Neuronal stem cell (in vitro differentiated cells): ENCODE data around the gene KAZN.

Experiments
- DNase-seq: peaks from one replicate; pipeline ENCODE4 v3.0.0-alpha.2; 2013; ENCODE audit warnings: low spot score
- H2AFZ ChIP-seq: one replicate; pipeline ENCODE4 v1.6.1; 2013; ENCODE audit warnings: mild to moderate bottlenecking, low read length, inconsistent platforms
- H2AK5ac ChIP-seq: 2 replicates; pipeline ENCODE4 v1.6.1; 2013; ENCODE audit warnings: low read depth, mild to moderate bottlenecking, inconsistent platforms, low read length, moderate library complexity, mixed read lengths
- H2BK120ac ChIP-seq: 2 replicates; pipeline ENCODE4 v1.6.1; 2013; ENCODE audit warnings: low read depth, mild to moderate bottlenecking, inconsistent platforms, low read length, moderate library complexity, mixed read lengths
- H2BK12ac ChIP-seq: one replicate; pipeline ENCODE4 v1.6.1; 2013; ENCODE audit warnings: low read length, inconsistent platforms
- H2BK15ac ChIP-seq: 2 replicates; pipeline ENCODE4 v1.6.1; 2013; ENCODE audit warnings: mild to moderate bottlenecking, low read length, inconsistent platforms, mixed read lengths
- H2BK5ac ChIP-seq: one replicate; pipeline ENCODE4 v1.6.1; 2013; ENCODE audit warnings: inconsistent platforms, mild to moderate bottlenecking, low read length, moderate library complexity
- H3K14ac ChIP-seq: one replicate; pipeline ENCODE4 v1.6.1; 2013; ENCODE audit warnings: low read length, inconsistent platforms
- H3K18ac ChIP-seq: 2 replicates; pipeline ENCODE4 v1.6.1; 2013; ENCODE audit warnings: low read length, inconsistent platforms
- H3K23ac ChIP-seq: 2 replicates; pipeline ENCODE4 v1.6.1; 2013; ENCODE audit warnings: low read depth, mild to moderate bottlenecking, mixed read lengths, low read length, inconsistent platforms; ENCODE audit not compliant: poor library complexity
- H3K27ac ChIP-seq: replicated peaks from 3 replicates; pipeline ENCODE4 v1.5.1; 2013; ENCODE audit warnings: low read length, inconsistent platforms
- H3K27me3 ChIP-seq, 3 experiments: 2 replicates each; pipeline ENCODE4 v1.6.1; 2013; ENCODE audit warnings: low read length in 3 of 3, mild to moderate bottlenecking in 2 of 3, inconsistent platforms in 1 of 3, low read depth in 1 of 3, mixed read lengths in 1 of 3, moderate library complexity in 1 of 3; ENCODE audit not compliant: control insufficient read depth in 3 of 3, insufficient read depth in 3 of 3
- H3K36me3 ChIP-seq, 2 donors: replicated peaks in 1 of 2; 2 replicates each; pipeline ENCODE4 v1.6.1; 2013; ENCODE audit warnings: low read length in 2 of 2; ENCODE audit not compliant: control insufficient read depth in 2 of 2, insufficient read depth in 2 of 2
- H3K4ac ChIP-seq: 2 replicates; pipeline ENCODE4 v1.6.1; 2013; ENCODE audit warnings: inconsistent platforms, mild to moderate bottlenecking, low read length, moderate library complexity
- H3K4me1 ChIP-seq, 2 donors: 1 replicate in 1 of 2; 2 replicates in 1 of 2; pipeline ENCODE4 v1.6.1; 2013; ENCODE audit warnings: low read length in 2 of 2, low read depth in 1 of 2; ENCODE audit not compliant: control insufficient read depth in 2 of 2, insufficient read depth in 1 of 2
- H3K4me2 ChIP-seq: one replicate; pipeline ENCODE4 v1.6.1; 2013; ENCODE audit warnings: mild to moderate bottlenecking, low read length, inconsistent platforms; ENCODE audit not compliant: insufficient read depth, poor library complexity, severe bottlenecking
- H3K4me3 ChIP-seq, 2 donors: 2 replicates each; pipeline ENCODE4 v1.5.1; 2013; ENCODE audit warnings: low read length in 2 of 2, mild to moderate bottlenecking in 2 of 2, inconsistent platforms in 1 of 2, moderate library complexity in 1 of 2
- H3K79me1 ChIP-seq: one replicate; pipeline ENCODE4 v1.6.1; 2013; ENCODE audit warnings: low read depth, mild to moderate bottlenecking, inconsistent platforms, low read length, moderate library complexity
- H3K9ac ChIP-seq: one replicate; pipeline ENCODE4 v1.6.1; 2013; ENCODE audit warnings: mild to moderate bottlenecking, low read depth, low read length, inconsistent platforms; ENCODE audit not compliant: poor library complexity
- H3K9me3 ChIP-seq, 2 donors: replicated peaks in 1 of 2; 2 replicates each; pipeline versions ENCODE3 to v1.6.1; 2013; ENCODE audit warnings: low read length in 2 of 2, mild to moderate bottlenecking in 2 of 2, inconsistent platforms in 1 of 2, low read depth in 1 of 2, mixed read lengths in 1 of 2, moderate library complexity in 1 of 2; ENCODE audit not compliant: control insufficient read depth in 2 of 2, insufficient read depth in 1 of 2
- H4K8ac ChIP-seq: one replicate; pipeline ENCODE4 v1.6.1; 2013; ENCODE audit warnings: low read depth, mild to moderate bottlenecking, inconsistent platforms, low read length, moderate library complexity
- H4K91ac ChIP-seq: one replicate; pipeline ENCODE4 v1.6.1; 2013; ENCODE audit warnings: low read length, low read depth, mild to moderate bottlenecking, inconsistent platforms; ENCODE audit not compliant: poor library complexity
- WGBS, 2 donors: extraction: QIAGEN DNeasy Blood & Tissue Kit; methylation state at CpG; one replicate each; pipeline ENCODE4 v1.1.7; 2013; ENCODE audit warnings: missing lambda C conversion rate in 2 of 2, mixed read lengths in 1 of 2; ENCODE audit not compliant: insufficient read length in 2 of 2, insufficient replicate concordance in 1 of 2; ENCODE audit errors: extremely low coverage in 2 of 2; 5-methylcytosine and 5-hydroxymethylcytosine counted together

Gene KAZN

GRCh38 chr1:14765773-14766172, 167.3 kb downstream of the KAZN start:
- WGBS, 2 donors, result no CpG with 5 or more reads among the region's 8 CpGs
- H3K9ac ChIP-seq, result no peak overlapping the region

DNA sequence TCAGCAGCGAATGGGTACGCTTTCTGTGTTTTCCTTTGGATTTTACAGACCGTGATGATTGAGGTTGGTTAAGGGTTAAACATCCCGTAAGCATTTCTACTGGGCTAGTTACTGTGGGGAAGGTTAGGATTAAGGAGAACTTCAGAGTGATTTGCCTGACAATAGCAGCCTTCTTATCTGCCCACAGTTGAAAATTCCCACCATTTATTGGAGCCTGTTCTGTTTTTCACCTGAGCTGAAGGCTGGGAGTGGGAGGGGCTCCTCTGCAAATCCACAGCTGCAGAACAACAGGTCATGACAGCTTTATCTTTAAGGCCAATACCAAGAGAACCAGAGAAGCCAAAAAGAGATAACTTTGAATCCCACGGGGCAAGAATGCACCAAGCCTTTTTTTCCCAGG, 168.6 kb downstream of the KAZN start:
- no peak overlapping the region for H2BK15ac ChIP-seq
- H3K27ac ChIP-seq, result no peak overlapping the region
- H3K4me3 ChIP-seq, result no peak overlapping the region
- peaks cover 0 to 6% of the 10 kb centered on the region in 2 donors for H3K9me3 ChIP-seq
- no peak overlapping the region for H2BK5ac ChIP-seq
- no peaks in the 10 kb centered on the region for H3K27me3 ChIP-seq
- H2AK5ac ChIP-seq, result no peak overlapping the region
- no peak overlapping the region for H3K18ac ChIP-seq
- H4K8ac ChIP-seq, result no peak overlapping the region
- H2AFZ ChIP-seq, result no peak overlapping the region
- no peak for DNase-seq
- H3K4me1 ChIP-seq, result peaks cover 0 to 19% of the 10 kb centered on the region in 2 donors
- no peak overlapping the region for H3K4me2 ChIP-seq
- no peak overlapping the region for H3K14ac ChIP-seq
- no CpG with 5 or more reads among the region's 5 CpGs for WGBS, 2 donors
- no peak overlapping the region for H3K9ac ChIP-seq
- no peaks in the 10 kb centered on the region for H3K79me1 ChIP-seq
- H3K23ac ChIP-seq, result no peak overlapping the region
- no peak overlapping the region for H3K4ac ChIP-seq
- H4K91ac ChIP-seq, result no peak overlapping the region
- H2BK12ac ChIP-seq, result no peak overlapping the region
- peaks cover 0 to 32% of the 10 kb centered on the region in 2 donors for H3K36me3 ChIP-seq
- H2BK120ac ChIP-seq, result no peak overlapping the region

More at GRCh38 chr1:14765773-14766172, 167.3 kb downstream of the KAZN start:
- Histone ChIP-seq H3K4me3 (no peak overlapping the region), H3K27ac (no peak overlapping the region), H4K91ac (no peak overlapping the region), H2BK15ac (no peak overlapping the region), H2BK5ac (no peak overlapping the region), H4K8ac (no peak overlapping the region), H2AK5ac (peak overlapping the region; percentile 14), H3K27me3 (no peaks in the 10 kb centered on the region), H3K4ac (no peak overlapping the region), H2AFZ (no peak overlapping the region), H3K4me2 (no peak overlapping the region), H3K79me1 (no peaks in the 10 kb centered on the region), H2BK12ac (no peak overlapping the region), H3K36me3 (peaks cover 0 to 45% of the 10 kb centered on the region in 2 donors), H3K23ac (no peak overlapping the region), H3K18ac (peak overlapping the region; percentile 66), H3K14ac (no peak overlapping the region), H3K9me3 (peaks cover 0 to 6% of the 10 kb centered on the region in 2 donors), H2BK120ac (no peak overlapping the region), H3K4me1 (peaks cover 0 to 24% of the 10 kb centered on the region in 2 donors)
- DNase-seq, result no peak

- Histone ChIP-seq H2BK12ac (no peak overlapping the region), H3K4ac (no peak overlapping the region), H2BK5ac (no peak overlapping the region), H3K79me1 (peaks cover under 1% of the 10 kb centered on the region), H3K14ac (no peak overlapping the region), H4K91ac (no peak overlapping the region), H3K4me1 (peaks cover 0 to 15% of the 10 kb centered on the region in 2 donors), H3K9me3 (peaks cover 0 to 6% of the 10 kb centered on the region in 2 donors), H3K36me3 (peaks cover 0 to 29% of the 10 kb centered on the region in 2 donors), H2BK15ac (no peak overlapping the region), H3K9ac (no peak overlapping the region), H2AK5ac (no peak overlapping the region), H3K4me3 (no peak overlapping the region), H3K4me2 (no peak overlapping the region), H4K8ac (no peak overlapping the region), H3K18ac (no peak overlapping the region), H3K27me3 (no peaks in the 10 kb centered on the region), H2BK120ac (no peak overlapping the region), H3K23ac (no peak overlapping the region), H2AFZ (no peak overlapping the region), H3K27ac (no peak overlapping the region)
- no CpG with 5 or more reads among the region's 6 CpGs for WGBS, 2 donors
- no peak for DNase-seq
These were observed 170.3 kb downstream of the KAZN start for GRCh38 chr1:14768582-14769304.

DNA sequence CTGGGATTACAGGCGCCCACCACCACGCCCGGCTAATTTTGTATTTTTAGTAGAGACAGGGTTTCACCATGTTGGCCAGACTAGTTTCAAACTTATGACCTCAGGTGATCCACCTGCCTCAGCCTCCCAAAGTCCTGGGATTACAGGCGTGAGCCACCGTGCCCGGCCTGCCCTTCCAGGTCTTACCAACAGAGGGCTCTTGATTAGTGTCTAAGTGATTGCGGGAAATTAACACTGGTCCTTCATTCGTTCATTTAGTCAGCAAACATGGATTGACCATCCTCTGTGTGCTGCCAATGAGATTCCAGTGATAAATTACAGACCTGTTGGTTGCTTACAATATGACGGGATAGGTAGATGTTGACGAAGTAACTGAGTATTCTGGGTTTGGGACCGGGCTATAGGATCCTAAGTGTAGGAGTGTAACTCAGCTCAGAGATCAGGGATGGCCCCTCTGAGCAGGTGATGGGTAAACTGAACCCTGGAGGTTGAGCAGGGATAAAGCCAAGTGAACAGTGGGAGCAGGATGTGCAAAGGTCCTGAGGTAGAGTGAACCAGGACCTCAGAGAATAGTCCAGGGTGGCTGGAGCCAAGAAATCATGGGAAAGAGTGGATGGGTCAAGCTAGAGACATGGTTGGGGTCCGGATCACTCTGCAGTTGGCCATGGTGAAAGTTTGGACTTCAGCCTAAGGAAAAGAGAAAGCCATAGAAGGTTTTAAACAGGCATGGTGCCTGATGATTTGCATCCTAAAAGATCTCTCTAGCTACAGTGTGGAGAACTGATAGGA, 171.2 kb downstream of the KAZN start:
- peaks cover 0 to 15% of the 10 kb centered on the region in 2 donors for H3K4me1 ChIP-seq
- no peak overlapping the region for H2AK5ac ChIP-seq
- no peak overlapping the region for H2BK12ac ChIP-seq
- H3K9ac ChIP-seq, result no peak overlapping the region
- H3K18ac ChIP-seq, result no peak overlapping the region
- no peak overlapping the region for H3K4me3 ChIP-seq
- H3K14ac ChIP-seq, result no peak overlapping the region
- H3K9me3 ChIP-seq, result peaks cover 0 to 6% of the 10 kb centered on the region in 2 donors
- no CpG with 5 or more reads among the region's 12 CpGs for WGBS, 2 donors
- H3K27ac ChIP-seq, result no peak overlapping the region
- no peak overlapping the region for H2BK120ac ChIP-seq
- DNase-seq, result no peak
- H2AFZ ChIP-seq, result no peak overlapping the region
- H3K27me3 ChIP-seq, result no peaks in the 10 kb centered on the region
- H3K23ac ChIP-seq, result no peak overlapping the region
- H3K4ac ChIP-seq, result no peak overlapping the region
- no peak overlapping the region for H4K91ac ChIP-seq
- H3K4me2 ChIP-seq, result no peak overlapping the region
- no peak overlapping the region for H2BK15ac ChIP-seq
- H3K79me1 ChIP-seq, result peaks cover 2% of the 10 kb centered on the region
- peaks cover 0 to 27% of the 10 kb centered on the region in 2 donors for H3K36me3 ChIP-seq
- no peak overlapping the region for H4K8ac ChIP-seq
- no peak overlapping the region for H2BK5ac ChIP-seq
